Subcutaneous adipose tissue (tissue), 4 donors: ENCODE measurements around the gene MOK. TPM values are rescaled to one million over a fixed set of nuclear protein-coding genes. Genes with fewer than 3 reads are reported as not detected.

ENCODE experiments used
- total RNA-seq, 4 donors: library from RNA; depleted of rRNA; stranded (reverse); fragments of >200 nt; gene quantifications; one replicate each; pipeline ENCODE4 v1.1.0, GENCODE V29; 2016
- TF ChIP-seq, protein P1 (sequence below): fragments of 450-650 bp; IDR thresholded peaks from one replicate; pipeline ENCODE4 v1.5.1; 2016; ENCODE audit warnings: low read depth, mild to moderate bottlenecking, control low read depth, antibody characterized with exemption, moderate library complexity

MOK gene
- total RNA-seq, 4 donors from 2014 or later = 4.0 to 13.9 (median 6.1) TPM

- TF ChIP-seq, protein P1, sequence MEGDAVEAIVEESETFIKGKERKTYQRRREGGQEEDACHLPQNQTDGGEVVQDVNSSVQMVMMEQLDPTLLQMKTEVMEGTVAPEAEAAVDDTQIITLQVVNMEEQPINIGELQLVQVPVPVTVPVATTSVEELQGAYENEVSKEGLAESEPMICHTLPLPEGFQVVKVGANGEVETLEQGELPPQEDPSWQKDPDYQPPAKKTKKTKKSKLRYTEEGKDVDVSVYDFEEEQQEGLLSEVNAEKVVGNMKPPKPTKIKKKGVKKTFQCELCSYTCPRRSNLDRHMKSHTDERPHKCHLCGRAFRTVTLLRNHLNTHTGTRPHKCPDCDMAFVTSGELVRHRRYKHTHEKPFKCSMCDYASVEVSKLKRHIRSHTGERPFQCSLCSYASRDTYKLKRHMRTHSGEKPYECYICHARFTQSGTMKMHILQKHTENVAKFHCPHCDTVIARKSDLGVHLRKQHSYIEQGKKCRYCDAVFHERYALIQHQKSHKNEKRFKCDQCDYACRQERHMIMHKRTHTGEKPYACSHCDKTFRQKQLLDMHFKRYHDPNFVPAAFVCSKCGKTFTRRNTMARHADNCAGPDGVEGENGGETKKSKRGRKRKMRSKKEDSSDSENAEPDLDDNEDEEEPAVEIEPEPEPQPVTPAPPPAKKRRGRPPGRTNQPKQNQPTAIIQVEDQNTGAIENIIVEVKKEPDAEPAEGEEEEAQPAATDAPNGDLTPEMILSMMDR = no peak
Measured at GRCh38 chr14:102315121-102315520, 10.2 kb upstream of the MOK start.

- TF ChIP-seq, protein P1 = no peak
Measured at GRCh38 chr14:102314242-102315011, 9.5 kb upstream of the MOK start.

DNA sequence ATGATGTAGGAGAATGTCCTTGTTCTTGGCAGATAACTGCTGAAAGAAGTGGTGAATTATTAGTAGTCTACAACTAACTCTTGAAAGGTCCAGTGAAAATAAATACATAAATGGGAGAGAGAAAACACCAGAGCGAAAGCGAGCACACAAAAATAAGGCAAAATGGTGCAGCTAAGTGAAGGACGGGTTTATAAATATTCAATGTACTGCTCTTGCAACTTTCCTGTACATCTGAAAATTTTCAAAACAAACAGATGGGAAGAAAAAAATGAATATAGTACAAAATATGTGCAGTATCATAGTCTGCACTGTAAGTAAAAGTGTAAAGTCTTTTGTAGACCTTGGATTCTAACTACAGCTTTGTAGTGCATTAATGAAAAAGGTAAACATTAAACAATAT lies 1.3 kb downstream of the MOK start:
- TF ChIP-seq, protein P1 = no peak

DNA sequence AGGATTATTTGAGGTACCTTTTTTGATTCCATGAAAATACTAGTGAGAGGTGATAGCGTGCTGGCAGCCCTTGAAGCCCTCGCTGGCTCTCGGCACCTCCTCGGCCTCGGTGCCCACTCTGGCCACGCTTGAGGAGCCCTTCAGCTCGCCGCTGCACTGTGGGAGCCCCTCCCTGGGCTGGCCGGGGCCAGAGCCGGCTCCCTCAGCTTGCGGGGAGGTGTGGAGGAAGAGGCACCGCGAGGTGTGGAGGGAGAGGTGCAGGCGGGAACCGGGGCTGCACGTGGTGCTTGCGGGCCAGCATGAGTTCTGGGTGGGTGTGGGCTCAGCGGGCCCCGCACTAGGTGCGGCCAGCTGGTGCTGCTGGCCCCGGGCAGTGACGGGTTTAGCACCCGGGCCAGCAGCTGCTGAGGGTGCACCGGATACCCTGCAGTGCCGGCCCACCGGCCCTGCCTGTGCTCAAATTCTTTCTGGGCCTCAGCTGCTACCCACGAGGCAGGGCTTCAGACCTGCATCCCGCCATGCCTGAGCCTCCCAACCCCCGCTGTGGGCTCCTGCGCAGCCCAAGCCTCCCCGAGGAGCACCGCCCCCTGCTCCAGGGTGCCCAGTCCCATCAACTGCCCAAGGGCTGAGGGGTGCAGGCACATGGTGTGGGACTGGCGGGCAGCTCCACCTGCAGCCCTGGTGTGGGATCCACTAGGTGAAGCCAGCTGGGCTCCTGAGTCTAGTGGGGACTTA lies 7.4 kb downstream of the MOK start:
- TF ChIP-seq, protein P1 = no peak

DNA sequence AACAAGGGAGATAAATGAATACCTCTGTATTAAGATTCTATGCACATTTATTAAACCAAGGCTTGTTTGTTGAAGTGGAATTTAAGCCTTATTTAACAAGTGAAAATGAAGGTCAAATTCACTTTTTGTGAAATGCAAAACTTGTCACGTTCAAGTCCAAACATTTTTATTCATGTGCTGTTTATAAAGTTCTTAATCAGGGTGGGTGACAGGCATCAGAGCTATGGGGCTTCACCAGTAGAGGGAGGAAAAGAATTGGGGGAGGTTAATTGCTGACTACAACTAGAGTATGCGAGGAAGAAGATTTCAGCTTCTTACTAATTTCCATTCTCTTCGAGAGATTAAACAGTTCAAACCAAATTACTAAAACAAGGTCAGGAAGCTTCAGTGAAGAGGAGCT lies 9.7 kb downstream of the MOK start:
- TF ChIP-seq, protein P1 = no peak

GRCh38 chr14:102293781-102294180 lies 11.2 kb downstream of the MOK start:
- TF ChIP-seq, protein P1 = no peak

- TF ChIP-seq, protein P1 = no peak
Measured at GRCh38 chr14:102292441-102292840, 12.5 kb downstream of the MOK start.
